Endometrial microvascular endothelial cells (primary cell): ENCODE measurements around the gene PPP2R2D. TPM values are rescaled to one million over a fixed set of nuclear protein-coding genes. Genes with fewer than 3 reads are reported as not detected.
"Not testable (repeated sequence)": the region's sequence is repeated elsewhere in the genome, so short reads cannot be mapped to it uniquely, and the experiment has no call there.

Experiments used
- in situ Hi-C: cut with HindIII; loops from 2 replicates; pipeline ENCODE4 v1.10.0; 2017; ENCODE audit warnings: low sequenced_read_pairs, low pct_unique_long_range_greater_than_20kb; ENCODE audit errors: inconsistent ontology term
- total RNA-seq: library from RNA; depleted of rRNA; stranded (reverse); fragments of >200 nt; gene quantifications from one replicate; pipeline ENCODE4 v1.2.3, GENCODE V29; 2015; ENCODE audit errors: inconsistent ontology term

Gene PPP2R2D
- total RNA-seq, 1 donor from 2014 or later, result 36.6 TPM

GRCh38 chr10:131979821-131980270 lies 79.0 kb downstream of the PPP2R2D start:
- in situ Hi-C loops, result no loop called here

GRCh38 chr10:131980321-131980720 lies 79.5 kb downstream of the PPP2R2D start:
- in situ Hi-C loops, result no loop called here

- in situ Hi-C loops, result no loop called here
Measured at GRCh38 chr10:131980761-131981428, 80.1 kb downstream of the PPP2R2D start.

GRCh38 chr10:131981429-131982184 lies 80.8 kb downstream of the PPP2R2D start, which contains the start of gene BNIP3:
TSS of gene BNIP3 (minus strand) at chr10:131981923. CDS start at chr10:131981806, 117 bp downstream.
- in situ Hi-C loops, result no loop called here

- in situ Hi-C loops, result no loop called here
Measured at GRCh38 chr10:131982185-131982756, 81.5 kb downstream of the PPP2R2D start.

GRCh38 chr10:131982796-131983195 lies 82.0 kb downstream of the PPP2R2D start:
- in situ Hi-C loops, result no loop called here

GRCh38 chr10:131983780-131984179 lies 83.0 kb downstream of the PPP2R2D start:
- in situ Hi-C loops, result no loop called here

- in situ Hi-C loops, result not testable (repeated sequence)
Measured at GRCh38 chr10:131986851-131987250, 86.0 kb downstream of the PPP2R2D start.

GRCh38 chr10:131987301-131987700 lies 86.5 kb downstream of the PPP2R2D start:
- in situ Hi-C loops, result not testable (repeated sequence)

GRCh38 chr10:131987786-131988185 lies 87.0 kb downstream of the PPP2R2D start:
- in situ Hi-C loops, result not testable (repeated sequence)

- in situ Hi-C loops, result no loop called here
Measured at GRCh38 chr10:131991726-131992125, 90.9 kb downstream of the PPP2R2D start.

GRCh38 chr10:131993275-131993674 lies 92.5 kb downstream of the PPP2R2D start:
- in situ Hi-C loops, result no loop called here

- in situ Hi-C loops, result no loop called here
Measured at GRCh38 chr10:131994435-131994834, 93.6 kb downstream of the PPP2R2D start.

GRCh38 chr10:131996466-131997365 lies 95.9 kb downstream of the PPP2R2D start:
- in situ Hi-C loops, result no loop called here

GRCh38 chr10:131997366-131998049 lies 96.7 kb downstream of the PPP2R2D start:
- in situ Hi-C loops, result no loop called here

GRCh38 chr10:131998050-131998844 lies 97.4 kb downstream of the PPP2R2D start:
- in situ Hi-C loops, result no loop called here

- in situ Hi-C loops, result no loop called here
Measured at GRCh38 chr10:131998845-131999681, 98.3 kb downstream of the PPP2R2D start.
